Ishikawa (cell line): ENCODE data around the gene PLCB4.

Experiments
- CEBPB ChIP-seq: IDR thresholded peaks from 2 replicates; pipeline ENCODE4 v1.6.1; 2012
- CREB1 ChIP-seq: IDR thresholded peaks from 2 replicates; pipeline ENCODE4 v1.6.1; 2012; ENCODE audit warnings: low read depth
- EGR1 ChIP-seq: IDR thresholded peaks from 2 replicates; pipeline ENCODE4 v1.6.1; 2012
- EP300 ChIP-seq: IDR thresholded peaks from 2 replicates; pipeline ENCODE4 v1.6.1; 2012; ENCODE audit warnings: borderline replicate concordance
- NFIC ChIP-seq: IDR thresholded peaks from 2 replicates; pipeline ENCODE4 v1.6.1; 2012
- RAD21 ChIP-seq: IDR thresholded peaks from 2 replicates; pipeline ENCODE4 v1.6.1; 2012; ENCODE audit warnings: low read depth
- TAF1 ChIP-seq: IDR thresholded peaks from 2 replicates; pipeline ENCODE4 v1.6.1; 2012; ENCODE audit warnings: low read depth, mild to moderate bottlenecking
- TCF12 ChIP-seq: IDR thresholded peaks from 2 replicates; pipeline ENCODE4 v1.6.1; 2012; ENCODE audit warnings: low read depth
- TEAD4 ChIP-seq: IDR thresholded peaks from 2 replicates; pipeline ENCODE4 v1.6.1; 2012
- USF1 ChIP-seq: IDR thresholded peaks from 2 replicates; pipeline ENCODE4 v1.6.1; 2012
- YY1 ChIP-seq: IDR thresholded peaks from 2 replicates; pipeline ENCODE4 v1.6.1; 2012; ENCODE audit warnings: low read depth
- ZBTB7A ChIP-seq: IDR thresholded peaks from 2 replicates; pipeline ENCODE4 v1.6.1; 2012; ENCODE audit warnings: low read depth
- TF ChIP-seq, protein P1 (sequence below): IDR thresholded peaks from 2 replicates; pipeline ENCODE4 v1.6.1; 2012
- TF ChIP-seq, protein P2 (sequence below): IDR thresholded peaks from 2 replicates; pipeline ENCODE4 v1.6.1; 2012; ENCODE audit warnings: low read depth, mild to moderate bottlenecking

- TF ChIP-seq EP300 (no peak), TAF1 (no peak), RAD21 (no peak), EGR1 (no peak), TEAD4 (no peak), USF1 (no peak), YY1 (no peak), ZBTB7A (no peak), CEBPB (no peak), TCF12 (no peak), NFIC (no peak), CREB1 (no peak)
- TF ChIP-seq, protein P1, sequence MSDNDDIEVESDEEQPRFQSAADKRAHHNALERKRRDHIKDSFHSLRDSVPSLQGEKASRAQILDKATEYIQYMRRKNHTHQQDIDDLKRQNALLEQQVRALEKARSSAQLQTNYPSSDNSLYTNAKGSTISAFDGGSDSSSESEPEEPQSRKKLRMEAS, result no peak
- TF ChIP-seq, protein P2, sequence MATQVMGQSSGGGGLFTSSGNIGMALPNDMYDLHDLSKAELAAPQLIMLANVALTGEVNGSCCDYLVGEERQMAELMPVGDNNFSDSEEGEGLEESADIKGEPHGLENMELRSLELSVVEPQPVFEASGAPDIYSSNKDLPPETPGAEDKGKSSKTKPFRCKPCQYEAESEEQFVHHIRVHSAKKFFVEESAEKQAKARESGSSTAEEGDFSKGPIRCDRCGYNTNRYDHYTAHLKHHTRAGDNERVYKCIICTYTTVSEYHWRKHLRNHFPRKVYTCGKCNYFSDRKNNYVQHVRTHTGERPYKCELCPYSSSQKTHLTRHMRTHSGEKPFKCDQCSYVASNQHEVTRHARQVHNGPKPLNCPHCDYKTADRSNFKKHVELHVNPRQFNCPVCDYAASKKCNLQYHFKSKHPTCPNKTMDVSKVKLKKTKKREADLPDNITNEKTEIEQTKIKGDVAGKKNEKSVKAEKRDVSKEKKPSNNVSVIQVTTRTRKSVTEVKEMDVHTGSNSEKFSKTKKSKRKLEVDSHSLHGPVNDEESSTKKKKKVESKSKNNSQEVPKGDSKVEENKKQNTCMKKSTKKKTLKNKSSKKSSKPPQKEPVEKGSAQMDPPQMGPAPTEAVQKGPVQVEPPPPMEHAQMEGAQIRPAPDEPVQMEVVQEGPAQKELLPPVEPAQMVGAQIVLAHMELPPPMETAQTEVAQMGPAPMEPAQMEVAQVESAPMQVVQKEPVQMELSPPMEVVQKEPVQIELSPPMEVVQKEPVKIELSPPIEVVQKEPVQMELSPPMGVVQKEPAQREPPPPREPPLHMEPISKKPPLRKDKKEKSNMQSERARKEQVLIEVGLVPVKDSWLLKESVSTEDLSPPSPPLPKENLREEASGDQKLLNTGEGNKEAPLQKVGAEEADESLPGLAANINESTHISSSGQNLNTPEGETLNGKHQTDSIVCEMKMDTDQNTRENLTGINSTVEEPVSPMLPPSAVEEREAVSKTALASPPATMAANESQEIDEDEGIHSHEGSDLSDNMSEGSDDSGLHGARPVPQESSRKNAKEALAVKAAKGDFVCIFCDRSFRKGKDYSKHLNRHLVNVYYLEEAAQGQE, result no peak
Observed at GRCh38 chr20:9293145-9293544, 224.3 kb downstream of the PLCB4 start.
